GM15510 (cell line): ENCODE results near the gene ARL14EP.

Experiments
- POLR2A ChIP-seq: IDR thresholded peaks from 3 replicates; pipeline ENCODE4 v1.6.1; 2011; ENCODE audit warnings: borderline replicate concordance; ENCODE audit not compliant: insufficient read length; ENCODE audit errors: extremely low read depth

The ARL14EP gene

GRCh38 chr11:30322826-30323710 is at the start of gene ARL14EP:
Gene ARL14EP (plus strand): TSS chr11:30323104. CDS start chr11:30330949, 7,845 bp downstream.
- peak; percentile 92 for TF ChIP-seq POLR2A

- no peak for TF ChIP-seq POLR2A
Observed at GRCh38 chr11:30277176-30277575, 45.7 kb upstream of the ARL14EP start.

DNA sequence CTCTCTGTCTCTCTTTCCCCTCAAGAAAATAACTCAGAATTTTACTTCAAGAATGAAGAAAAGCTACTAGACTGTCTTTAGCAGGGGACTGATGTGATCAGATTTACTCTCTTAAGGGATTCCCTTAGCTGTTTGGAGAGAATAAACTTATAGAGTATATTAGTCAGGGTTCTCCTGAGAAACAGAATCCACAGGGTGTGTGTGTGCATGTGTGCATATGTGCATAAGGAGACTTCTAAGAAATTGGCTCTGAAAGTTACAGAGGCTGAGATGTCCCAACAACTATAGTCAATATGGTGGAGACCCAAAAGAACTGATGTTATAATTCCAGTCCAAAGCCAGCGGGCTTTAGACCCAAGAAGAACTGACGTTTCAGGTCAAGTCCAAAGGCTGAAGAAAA is 43.1 kb upstream of the ARL14EP start:
- TF ChIP-seq POLR2A: no peak

GRCh38 chr11:30281476-30282288 is 41.2 kb upstream of the ARL14EP start:
- no peak for TF ChIP-seq POLR2A

- TF ChIP-seq POLR2A: no peak
Observed at GRCh38 chr11:30282289-30282631, 40.6 kb upstream of the ARL14EP start.

GRCh38 chr11:30284836-30285235 is 38.1 kb upstream of the ARL14EP start:
- TF ChIP-seq POLR2A: no peak

GRCh38 chr11:30285416-30286121 is 37.3 kb upstream of the ARL14EP start:
- TF ChIP-seq POLR2A: no peak

DNA sequence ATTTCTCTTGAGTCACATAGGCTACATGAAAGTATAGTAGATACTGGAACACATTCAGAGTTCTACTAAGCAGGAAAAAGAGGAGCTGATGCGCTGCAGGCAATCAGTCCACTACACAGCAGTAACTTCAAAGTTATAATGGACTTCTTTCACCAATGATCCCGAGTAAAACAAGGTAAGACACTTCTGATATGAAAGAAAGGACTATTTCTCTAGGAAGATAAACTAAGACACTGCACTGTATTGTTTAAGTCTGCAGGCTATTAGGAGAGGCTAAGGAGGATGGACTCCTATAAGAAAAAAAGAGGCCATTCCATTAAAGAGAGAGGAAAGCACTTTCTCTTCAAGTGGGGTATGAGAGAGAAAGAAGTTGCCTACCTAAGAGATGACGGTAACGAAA is 31.6 kb upstream of the ARL14EP start:
- TF ChIP-seq POLR2A: no peak

DNA sequence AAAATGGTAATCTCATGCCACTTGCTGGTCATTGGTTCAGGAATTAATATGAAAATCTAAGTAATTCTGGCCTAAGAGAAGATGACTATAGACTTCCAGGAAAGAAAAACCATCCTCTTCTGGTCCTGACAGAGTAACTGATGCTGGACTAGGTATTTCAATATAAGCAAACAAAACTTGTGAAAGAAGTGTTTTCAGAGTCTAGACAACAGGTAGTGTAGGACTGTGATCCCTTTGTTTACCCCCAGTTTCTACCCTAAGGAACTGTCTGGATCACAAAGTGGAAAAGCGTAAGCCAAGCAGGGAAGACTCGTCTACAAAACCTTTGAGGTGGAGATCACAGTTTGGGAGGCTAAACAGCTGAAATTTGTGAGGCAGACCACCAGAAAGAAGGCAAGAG is 30.4 kb upstream of the ARL14EP start:
- TF ChIP-seq POLR2A: no peak

DNA sequence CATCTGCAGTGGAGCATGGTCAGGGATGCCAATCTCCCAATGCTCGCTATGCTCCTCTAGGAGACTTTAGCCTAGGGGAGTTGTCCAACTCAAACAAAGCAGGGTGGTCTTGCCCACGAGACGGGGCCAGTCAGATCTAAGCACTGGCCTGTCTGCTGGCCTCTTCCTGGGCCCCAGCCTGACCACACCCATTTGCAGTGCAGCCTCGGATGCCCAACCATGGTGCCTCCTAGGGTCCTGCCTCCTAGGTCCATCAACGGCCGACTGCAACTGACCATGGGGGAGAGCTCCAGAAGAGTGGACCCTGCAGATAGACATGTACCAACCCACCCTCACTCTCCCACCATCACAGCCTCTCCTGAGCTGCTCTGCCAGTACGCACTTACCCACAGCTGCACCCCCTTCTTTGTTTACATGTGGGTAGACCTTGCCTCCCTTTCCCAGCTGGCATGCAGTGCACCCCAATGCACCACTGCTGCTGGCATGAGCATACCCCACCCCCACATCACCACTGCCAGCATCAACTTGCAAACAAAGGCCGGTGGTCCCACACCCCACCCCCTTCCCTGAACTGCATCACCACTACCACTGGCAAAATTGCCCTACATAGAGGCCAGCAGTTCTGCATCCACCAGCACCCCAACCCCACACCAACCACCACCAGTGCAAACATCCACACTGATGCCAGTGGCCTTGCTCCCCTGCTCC is 27.6 kb upstream of the ARL14EP start:
- no peak for TF ChIP-seq POLR2A

GRCh38 chr11:30304620-30305019 is 18.3 kb upstream of the ARL14EP start:
- TF ChIP-seq POLR2A: no peak

DNA sequence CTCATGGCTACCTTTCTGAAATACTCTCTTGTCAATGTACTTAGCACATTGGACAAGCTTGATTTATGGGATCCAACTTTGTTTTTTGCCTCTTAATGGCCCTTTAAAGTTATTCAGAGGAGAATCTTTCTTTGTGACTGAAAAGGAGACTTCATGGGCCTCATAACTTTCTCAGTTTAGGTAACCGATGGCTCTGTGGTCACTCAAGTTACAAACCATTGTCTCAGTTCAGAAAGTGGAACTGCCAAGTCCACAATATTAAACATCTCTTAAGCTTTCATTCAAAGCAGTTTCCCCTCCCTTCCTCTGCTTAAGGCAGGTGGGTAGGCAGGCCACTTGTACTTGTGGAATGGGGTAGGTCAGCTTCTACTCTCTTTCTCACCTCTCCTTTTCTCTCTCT is 12.3 kb upstream of the ARL14EP start:
- no peak for TF ChIP-seq POLR2A

DNA sequence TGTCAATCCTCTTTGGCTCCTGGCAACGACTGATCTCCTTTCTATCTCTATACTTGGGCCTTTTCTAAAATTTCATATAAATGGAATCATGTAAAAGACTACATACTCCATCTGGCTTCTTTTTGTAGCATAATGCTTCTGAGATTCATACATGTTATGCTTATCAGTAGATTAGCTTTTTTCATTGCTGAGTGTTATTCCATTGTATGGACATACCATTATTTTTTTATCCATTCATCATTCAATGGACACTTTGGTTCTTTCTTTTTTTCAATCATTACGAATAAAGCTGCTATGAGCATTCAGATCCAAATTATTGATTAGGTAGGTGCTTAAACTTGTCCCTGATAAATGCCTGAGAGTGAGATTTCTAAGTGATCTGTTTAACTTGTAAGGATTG is 11.7 kb upstream of the ARL14EP start:
- no peak for TF ChIP-seq POLR2A

DNA sequence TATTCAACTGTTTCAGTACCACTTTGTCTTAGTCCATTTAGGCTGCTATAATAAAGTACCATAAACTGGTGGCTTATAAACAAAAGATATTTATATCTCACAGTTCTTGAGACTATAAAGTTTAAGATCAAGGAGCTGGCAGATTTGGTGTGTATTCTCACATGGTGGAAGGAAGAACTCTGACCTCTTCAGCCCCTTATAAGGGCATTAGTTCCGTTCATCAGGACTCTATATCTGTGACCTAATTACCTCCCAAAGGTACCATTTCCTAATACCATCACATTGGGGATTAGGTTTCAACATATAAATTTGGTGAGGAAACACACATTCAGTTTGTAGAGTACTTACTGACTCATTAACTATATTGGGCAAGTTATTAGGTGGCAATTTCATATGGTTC is 10.7 kb upstream of the ARL14EP start:
- TF ChIP-seq POLR2A: no peak
